Panc1 (cell line): ENCODE measurements around the gene STRADA. TPM values are rescaled to one million over a fixed set of nuclear protein-coding genes. Genes with fewer than 3 reads are reported as not detected.

Experiments used
- ATAC-seq: fragments of 200-7000 bp; cut with Tn5 transposase; 2 replicates; pipeline ENCODE4 v1.9.1; 2020; ENCODE audit warnings: mild to moderate bottlenecking, moderate library complexity
- BruUV-seq: library from RNA; stranded (reverse); fragments of 400-500 nt; replicated peaks from 2 replicates; lab custom pipeline; 2021; lab: Mats Ljungman, UMichigan
- CTCF ChIA-PET: fragments of 300-600 bp; sonication (Branson Sonifier 250); formaldehyde crosslinking; loops from one replicate; lab custom pipeline; 2022; ENCODE audit warnings: antibody characterized with exemption; lab: Charles Lee
- POLR2A ChIA-PET: fragments of 300-600 bp; sonication (Branson Sonifier 250); formaldehyde crosslinking; loops from one replicate; lab custom pipeline; 2022; ENCODE audit warnings: antibody characterized with exemption; lab: Charles Lee
- DNase-seq: peaks from one replicate; pipeline ENCODE4 v3.0.0-alpha.2; 2010; ENCODE audit warnings: low read depth, low spot score
- H3K27ac ChIP-seq: 2 replicates; pipeline ENCODE4 v1.5.1; 2011; ENCODE audit warnings: mild to moderate bottlenecking, low read length, inconsistent platforms
- H3K27me3 ChIP-seq: fragments of 200-500 bp; sonication (Bioruptor generic); 2 replicates; pipeline ENCODE4 v1.6.0; 2014; ENCODE audit warnings: low read length, inconsistent platforms; ENCODE audit not compliant: control insufficient read depth, insufficient read depth
- H3K36me3 ChIP-seq: fragments of 200-500 bp; sonication (Bioruptor generic); 2 replicates; pipeline ENCODE4 v1.5.1; 2014; ENCODE audit warnings: inconsistent platforms, mild to moderate bottlenecking, low read length, moderate library complexity; ENCODE audit not compliant: control insufficient read depth, insufficient read depth
- H3K4me1 ChIP-seq: 2 replicates; pipeline ENCODE4 v1.5.1; 2011; ENCODE audit warnings: inconsistent platforms, mild to moderate bottlenecking, low read length, moderate library complexity; ENCODE audit not compliant: control insufficient read depth, insufficient read depth
- H3K4me3 ChIP-seq, 2 experiments: 2 replicates each; pipeline ENCODE4 v1.5.1; 2011 to 2012; ENCODE audit warnings: low read depth in 2 of 2, low read length in 2 of 2, mild to moderate bottlenecking in 2 of 2, inconsistent platforms in 1 of 2, moderate library complexity in 1 of 2
- H3K9me3 ChIP-seq: fragments of 200-500 bp; sonication (Bioruptor generic); 2 replicates; pipeline ENCODE4 v1.5.1; 2014; ENCODE audit warnings: low read depth, mild to moderate bottlenecking, inconsistent platforms, low read length, moderate library complexity; ENCODE audit not compliant: control insufficient read depth, insufficient read depth
- CTCF ChIP-seq: fragments of 450-650 bp; IDR thresholded peaks from 2 replicates; pipeline ENCODE4 v1.5.1; 2017; ENCODE audit warnings: mild to moderate bottlenecking
- POLR2AphosphoS5 ChIP-seq: IDR thresholded peaks from 2 replicates; pipeline ENCODE4 v1.6.1; 2012; ENCODE audit warnings: mild to moderate bottlenecking, low read depth, low read length, moderate library complexity
- REST ChIP-seq, 2 experiments: IDR thresholded peaks; 2 replicates each; pipeline ENCODE4 v1.6.1; 2011 to 2012; ENCODE audit warnings: low read depth in 2 of 2, control low read depth in 1 of 2, low read length in 1 of 2, mild to moderate bottlenecking in 1 of 2, moderate library complexity in 1 of 2; ENCODE audit not compliant: insufficient read depth in 1 of 2
- SIN3A ChIP-seq: IDR thresholded peaks from 2 replicates; pipeline ENCODE4 v1.6.1; 2012; ENCODE audit warnings: low read depth, mild to moderate bottlenecking, low read length, moderate library complexity, borderline replicate concordance; ENCODE audit not compliant: insufficient read depth
- TCF7L2 ChIP-seq: IDR thresholded peaks from 2 replicates; pipeline ENCODE4 v1.6.1; 2011; ENCODE audit warnings: mild to moderate bottlenecking, low read depth, low read length, inconsistent platforms
- in situ Hi-C: cut with HindIII; loops from 2 replicates; pipeline ENCODE4 v1.10.0; 2016; ENCODE audit warnings: low sequenced_read_pairs, low pct_unique_long_range_greater_than_20kb
- intact Hi-C: fragments of 100-400 bp; cut with micrococcal nuclease; formaldehyde crosslinking; loops from one replicate; pipeline ENCODE4 v1.10.0; 2022; ENCODE audit not compliant: unreplicated experiment
- total RNA-seq: library from RNA; stranded (reverse); gene quantifications from one replicate; pipeline ENCODE4 v1.2.1, GENCODE V29; 2021; ENCODE audit not compliant: unreplicated experiment

STRADA gene
- total RNA-seq, 1 experiment from 2014 or later: 26.0 TPM

GRCh38 chr17:63682441-63682840 lies 59.2 kb downstream of the STRADA start:
- no peak for DNase-seq
- H3K27me3 ChIP-seq: no peaks in the 10 kb centered on the region
- ATAC-seq: no peak
- BruUV-seq: no TSS peak
- intact Hi-C loops (no loop called here), in situ Hi-C loops (no loop called here)
- no peaks in the 10 kb centered on the region; the same call in 1 of the 2 replicates for H3K36me3 ChIP-seq
- no peak for TF ChIP-seq SIN3A
- TF ChIP-seq POLR2AphosphoS5: no peak
- TF ChIP-seq TCF7L2: no peak
- no peak for TF ChIP-seq REST (IDR thresholded peaks at IDR 0.05; ENCODE audit: insufficient read depth in 1 of 2, low read depth in 2 of 2, low read length in 1 of 2)
- no peak overlapping the region for H3K4me3 ChIP-seq
- H3K9me3 ChIP-seq: no peaks in the 10 kb centered on the region
- ChIA-PET POLR2A (no interaction called here), CTCF (no interaction called here)
- no peaks in the 10 kb centered on the region for H3K4me1 ChIP-seq
- H3K27ac ChIP-seq: no peak overlapping the region

GRCh38 chr17:63681530-63681929 lies 60.1 kb downstream of the STRADA start:
- Histone ChIP-seq H3K36me3 (no peaks in the 10 kb centered on the region; the same call in 1 of the 2 replicates), H3K27me3 (no peaks in the 10 kb centered on the region), H3K27ac (no peak overlapping the region), H3K4me3 (no peak overlapping the region), H3K9me3 (no peaks in the 10 kb centered on the region), H3K4me1 (no peaks in the 10 kb centered on the region)
- CTCF ChIA-PET: no interaction called here
- POLR2A ChIA-PET: no interaction called here
- in situ Hi-C loops: no loop called here
- ATAC-seq (no peak), DNase-seq (no peak)
- TF ChIP-seq SIN3A (no peak), POLR2AphosphoS5 (no peak), CTCF (no peak), TCF7L2 (no peak), REST (IDR thresholded peaks at IDR 0.05; ENCODE audit: insufficient read depth in 1 of 2, low read depth in 2 of 2, low read length in 1 of 2) (no peak)
- intact Hi-C loops: no loop called here
- no TSS peak for BruUV-seq
